GM19023 (cell line): ENCODE data around the gene CAMK2N2.
A peak's percentile ranks its signal among the peaks of the same experiment; 100 is the strongest.
"Not testable (repeated sequence)": the region's sequence is repeated elsewhere in the genome, so short reads cannot be mapped to it uniquely, and the experiment has no call there.

Experiments
- ATAC-seq: cut with Tn5 transposase; IDR thresholded peaks from one replicate; pipeline ENCODE4 v1.9.1; 2021; ENCODE audit warnings: mild to moderate bottlenecking, moderate library complexity; ENCODE audit not compliant: unreplicated experiment

CAMK2N2 gene

DNA sequence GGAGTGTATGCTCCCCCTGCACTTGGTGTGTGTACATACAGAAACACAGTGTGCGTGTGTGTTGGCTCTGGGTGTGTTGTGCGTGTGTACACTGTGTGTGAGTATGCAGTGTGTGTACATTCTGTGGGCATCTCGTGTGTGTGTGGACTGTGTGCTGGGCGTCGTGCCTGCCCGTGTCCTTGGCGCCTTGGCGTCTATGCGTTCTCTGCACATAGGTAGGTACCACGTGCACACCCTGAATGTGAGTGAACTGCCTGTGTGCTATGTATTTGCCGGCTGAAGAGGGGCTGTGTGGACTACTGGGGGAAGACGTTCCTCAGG, 14.0 kb upstream of the CAMK2N2 start:
- ATAC-seq: no peak

DNA sequence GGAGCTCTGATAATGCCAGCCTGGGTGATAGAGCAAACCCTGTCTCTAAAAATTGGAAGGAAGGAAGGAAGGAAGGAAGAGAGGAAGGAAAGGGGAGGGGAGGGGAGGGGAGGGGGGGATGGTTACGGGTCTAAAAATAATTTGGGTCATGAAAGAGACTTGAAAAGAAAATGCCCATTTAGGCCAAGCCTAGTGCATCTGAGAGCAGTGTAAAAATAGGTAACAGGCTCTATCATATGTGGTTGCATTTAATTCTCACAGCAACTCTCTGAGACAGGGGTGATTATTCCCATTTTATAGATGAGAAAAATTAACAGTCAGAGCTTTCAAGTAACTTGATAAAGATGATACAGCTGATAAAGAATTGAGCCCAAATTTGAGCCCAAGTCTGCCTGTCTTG, 10.9 kb upstream of the CAMK2N2 start:
- ATAC-seq: no peak

DNA sequence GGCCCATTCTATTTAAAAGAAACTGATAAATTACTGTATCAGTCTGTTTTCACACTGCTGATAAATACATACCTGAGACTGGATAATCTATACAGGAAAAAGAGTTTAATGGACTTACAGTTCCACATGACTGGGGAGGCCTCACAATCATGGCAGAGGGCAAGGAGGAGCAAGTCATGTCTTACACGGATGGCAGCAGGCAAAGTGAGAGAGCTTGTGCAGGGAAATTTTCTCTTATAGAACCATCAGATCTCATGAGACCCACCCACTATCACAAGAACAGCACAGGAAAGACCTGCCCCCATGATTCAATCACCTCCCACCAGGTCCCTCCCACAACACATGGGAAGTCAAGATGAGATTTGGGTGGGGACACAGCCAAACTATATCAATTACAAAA, 5.9 kb upstream of the CAMK2N2 start:
- not testable (repeated sequence) for ATAC-seq

DNA sequence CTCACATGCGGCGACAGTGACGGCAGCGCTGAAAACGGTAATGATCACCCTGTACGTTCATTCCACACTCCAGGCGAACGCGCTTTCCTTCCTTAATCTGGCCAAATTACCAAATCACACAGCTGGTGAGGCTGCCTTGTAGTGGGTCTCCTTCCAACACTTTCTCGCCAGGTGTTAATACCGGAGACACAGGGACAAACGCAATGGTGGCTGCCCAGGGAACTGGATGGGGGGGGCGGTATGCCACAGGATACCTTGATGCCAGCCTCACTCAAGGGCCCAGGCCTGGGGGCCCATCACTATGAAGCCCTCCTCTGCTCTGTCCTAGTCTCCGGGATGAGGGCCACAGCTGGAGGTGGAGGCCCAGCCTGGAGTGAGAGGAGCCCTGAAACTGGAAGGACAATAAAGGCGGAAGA, 1.4 kb upstream of the CAMK2N2 start:
- ATAC-seq: no peak

DNA sequence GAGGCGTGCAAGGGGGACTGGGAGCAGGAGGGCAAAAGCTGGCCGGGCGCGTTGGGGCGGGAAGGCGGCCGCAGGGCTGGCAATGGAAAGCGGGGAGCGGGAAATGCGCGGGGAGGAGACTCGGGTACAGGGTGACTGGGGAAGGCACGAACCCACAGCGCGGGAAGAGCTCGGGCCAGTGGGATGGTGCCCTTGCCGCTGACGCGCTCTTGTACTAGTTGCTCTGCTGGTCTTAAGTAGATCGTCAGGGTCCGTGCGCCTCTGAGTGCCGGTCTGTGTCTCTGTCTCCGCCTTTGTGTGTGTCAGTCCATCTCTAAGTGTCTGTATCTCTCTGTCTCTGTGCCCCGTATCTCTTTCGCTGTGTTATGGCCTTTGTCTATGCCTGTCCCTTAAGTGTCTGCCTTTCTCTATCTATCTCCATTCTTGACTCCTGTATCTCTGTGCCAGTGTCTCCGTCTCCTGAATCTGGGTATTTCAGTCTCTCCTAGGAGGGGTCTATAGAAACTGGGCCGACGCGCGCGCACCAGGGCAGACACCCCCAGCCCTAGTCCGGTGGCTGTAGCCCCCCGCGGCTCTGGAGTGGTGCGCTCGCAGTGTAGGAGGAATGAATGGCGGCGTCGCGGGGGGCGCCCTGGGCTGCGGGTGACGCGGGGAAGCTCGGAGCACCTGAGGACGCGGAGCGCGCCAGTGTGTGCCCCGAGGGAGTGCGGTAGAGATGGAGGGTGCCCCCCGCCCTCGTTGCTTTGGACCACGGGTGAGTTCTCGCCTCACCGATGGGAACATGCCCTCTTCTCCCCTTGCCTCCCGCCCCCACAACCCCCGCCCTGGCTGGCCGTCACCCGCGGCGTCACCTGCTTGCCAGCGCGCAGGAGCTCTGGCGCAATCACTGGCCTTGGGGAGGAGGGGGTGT, 756 bp upstream of the CAMK2N2 start:
- ATAC-seq: no peak

DNA sequence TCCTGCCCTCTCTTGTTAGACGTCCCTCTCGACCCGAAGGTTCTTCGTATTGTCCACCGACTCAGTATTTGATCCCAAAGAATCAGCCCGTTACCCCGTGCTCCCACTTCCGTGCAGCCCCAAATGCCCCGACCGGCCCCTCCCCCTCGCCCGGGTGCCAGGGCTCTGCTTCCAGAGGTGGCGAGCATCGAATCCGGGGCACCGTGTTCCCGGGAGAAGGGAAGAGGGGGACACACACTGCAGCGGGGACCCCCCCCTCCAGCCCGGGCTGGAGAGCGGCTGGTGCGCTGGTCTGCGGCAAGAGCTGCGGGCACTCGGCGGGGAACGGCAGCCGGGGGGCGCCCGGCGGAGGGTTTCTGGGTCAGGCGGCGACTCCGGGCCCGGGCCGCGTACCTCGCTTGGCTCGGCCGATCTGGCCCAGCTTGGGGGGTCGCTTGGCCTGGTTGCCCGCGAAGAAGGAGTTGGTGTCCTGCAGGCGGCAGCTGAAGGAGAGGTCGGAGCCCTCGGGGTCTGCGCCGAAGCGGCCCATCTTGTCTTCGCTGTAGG, 556 bp downstream of the CAMK2N2 start:
- ATAC-seq: no peak

DNA sequence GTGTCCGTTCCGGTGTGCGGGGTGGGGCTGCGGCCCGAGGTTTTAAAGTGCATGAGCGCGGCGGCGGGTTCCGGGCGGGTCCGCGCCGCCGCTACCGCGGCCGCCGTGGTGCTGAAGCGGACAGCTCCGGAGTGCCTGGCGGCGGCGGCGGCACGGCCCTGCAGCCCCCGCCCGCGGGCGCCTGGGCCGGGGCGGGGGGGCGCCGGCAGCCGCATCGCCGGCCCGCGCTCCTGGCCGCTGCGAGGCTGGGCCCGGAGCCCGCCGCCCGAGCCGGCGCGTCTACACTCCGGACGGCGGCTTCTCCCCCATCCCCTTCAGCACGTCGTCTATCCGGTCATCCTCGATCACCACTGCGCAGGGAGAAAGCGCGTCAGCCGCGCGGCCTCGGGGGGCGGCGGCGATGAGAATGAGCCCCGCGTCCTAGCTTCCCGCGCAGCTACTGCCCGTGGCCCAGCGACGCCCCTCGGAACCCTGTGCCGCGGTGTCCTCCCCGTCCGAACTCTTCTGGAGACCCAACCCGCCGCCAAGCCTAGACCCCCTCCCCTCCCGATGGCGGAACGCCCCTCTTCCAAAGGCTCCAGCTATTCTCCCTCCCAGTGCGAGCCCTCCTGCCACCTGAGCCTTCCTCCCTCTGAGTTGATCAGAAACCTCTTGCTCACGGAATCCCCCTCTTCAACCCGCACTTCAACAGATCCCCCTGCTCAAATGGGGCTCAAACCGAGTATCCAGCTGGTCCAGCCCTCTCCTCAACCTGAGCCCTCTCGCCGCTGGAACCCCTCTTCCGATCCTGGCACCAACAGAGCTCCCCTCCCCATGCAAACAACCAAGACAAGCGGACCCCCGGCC, 1.3 kb downstream of the CAMK2N2 start:
- ATAC-seq: no peak

DNA sequence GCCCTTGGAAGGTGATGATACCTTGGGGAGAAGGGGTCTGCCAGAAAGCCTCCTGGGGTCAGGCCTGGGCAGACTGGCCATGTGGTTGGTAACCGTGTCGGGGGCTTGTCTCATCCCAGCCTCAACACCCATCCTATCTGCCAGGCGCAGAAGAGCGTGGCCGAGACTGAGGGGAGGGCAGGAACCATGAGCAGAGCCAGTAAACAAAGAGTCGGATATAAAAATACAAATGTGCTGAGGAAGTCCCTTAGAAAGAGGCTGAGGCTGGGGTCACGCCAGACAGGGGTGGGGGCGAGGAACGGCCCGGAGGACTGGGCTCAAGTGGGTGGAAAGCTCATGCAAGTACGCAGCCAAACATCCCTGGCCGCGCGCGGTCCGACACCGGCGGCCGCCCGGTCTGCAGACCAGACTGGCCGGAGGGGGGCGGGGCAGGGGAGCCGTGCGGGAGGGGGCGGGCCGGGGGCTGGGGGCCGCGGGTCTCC, 1.9 kb downstream of the CAMK2N2 start:
- ATAC-seq: no peak

DNA sequence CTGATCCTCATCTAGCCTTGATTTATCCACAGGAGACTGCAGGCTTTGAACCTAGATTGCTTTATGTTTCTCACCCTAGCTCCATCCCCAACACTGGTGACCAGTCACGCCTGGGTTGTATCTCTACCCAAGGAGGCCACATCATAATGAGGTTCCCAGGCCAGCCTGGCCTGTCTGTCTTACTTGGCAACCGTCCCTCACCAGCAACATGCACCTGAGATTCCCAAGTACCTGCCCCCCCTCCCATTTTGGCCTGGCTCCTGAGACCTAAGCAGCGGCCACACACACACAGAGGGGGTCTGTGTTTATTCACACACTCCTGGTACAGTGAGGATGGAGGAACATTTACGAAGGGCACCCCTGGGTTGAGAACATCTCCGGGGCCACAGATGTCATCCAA, 2.4 kb downstream of the CAMK2N2 start:
- no peak for ATAC-seq

DNA sequence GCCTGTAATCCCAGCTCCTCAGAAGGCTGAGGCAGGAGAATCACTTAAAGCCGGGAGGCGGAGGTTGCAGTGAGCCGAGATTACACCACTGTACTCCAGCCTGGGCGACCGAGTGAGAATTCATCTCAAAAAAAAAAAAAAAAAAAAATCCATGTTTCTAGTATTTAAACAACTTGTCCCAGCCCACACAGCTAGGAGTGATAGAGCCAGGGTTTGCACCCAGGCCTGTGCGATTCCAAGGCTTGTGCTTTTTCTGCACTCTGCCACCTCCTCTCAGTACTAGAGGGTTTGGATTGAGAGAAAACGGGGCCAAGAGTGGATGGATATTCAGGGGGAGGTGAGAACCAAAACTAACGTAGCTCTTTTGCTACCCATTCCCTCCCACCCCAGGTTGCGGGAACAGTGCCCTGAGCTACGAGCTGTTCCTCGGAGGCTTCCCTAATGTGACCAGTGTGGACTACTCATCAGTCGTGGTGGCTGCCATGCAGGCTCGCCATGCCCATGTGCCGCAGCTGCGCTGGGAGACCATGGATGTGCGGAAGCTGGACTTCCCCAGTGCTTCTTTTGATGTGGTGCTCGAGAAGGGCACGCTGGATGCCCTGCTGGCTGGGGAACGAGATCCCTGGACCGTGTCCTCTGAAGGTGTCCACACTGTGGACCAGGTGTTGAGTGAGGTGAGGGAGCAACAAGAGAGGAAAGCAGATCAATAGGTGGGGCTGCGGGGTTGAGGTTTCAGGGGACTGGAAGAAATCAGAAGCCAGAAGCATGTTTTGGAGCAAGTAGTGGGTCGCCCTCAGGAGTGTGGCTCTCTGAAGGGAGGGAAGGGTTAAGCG, 4.1 kb downstream of the CAMK2N2 start:
- ATAC-seq: no peak

DNA sequence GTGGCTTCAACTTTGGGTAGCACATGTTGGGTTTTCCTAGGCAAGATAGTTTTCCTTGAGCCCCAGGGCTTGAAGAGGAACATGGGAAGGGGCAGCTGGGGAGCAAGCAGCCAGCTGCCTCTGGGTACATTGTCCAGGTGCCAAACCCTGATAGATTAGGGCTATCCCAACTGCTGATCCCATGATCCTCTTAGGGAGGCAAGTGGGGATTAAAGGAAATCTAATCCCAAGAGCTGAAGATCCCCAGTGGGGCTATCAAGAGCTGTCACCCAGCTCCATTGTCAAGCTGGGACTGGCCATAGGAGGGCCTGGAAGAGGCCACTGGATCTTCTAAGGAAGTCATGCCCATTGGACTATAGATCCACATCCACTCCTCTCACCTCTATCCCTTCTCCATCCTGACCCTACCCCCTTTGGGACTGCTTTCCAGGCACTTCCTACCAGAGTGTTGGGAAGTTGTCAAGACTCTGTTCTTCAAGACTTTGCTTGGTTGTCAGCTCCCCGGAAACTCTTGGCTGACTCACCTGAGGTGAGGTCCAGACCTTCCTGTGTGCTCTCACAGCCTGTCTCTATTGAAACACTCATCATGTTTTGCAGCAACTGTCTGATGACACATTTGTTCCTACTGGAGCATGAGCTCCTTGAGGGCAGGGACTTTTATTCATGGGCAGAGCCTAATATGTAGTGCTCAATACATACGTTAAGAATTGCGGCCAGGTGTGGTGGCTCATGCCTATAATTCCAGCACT, 5.9 kb downstream of the CAMK2N2 start:
- ATAC-seq: no peak

DNA sequence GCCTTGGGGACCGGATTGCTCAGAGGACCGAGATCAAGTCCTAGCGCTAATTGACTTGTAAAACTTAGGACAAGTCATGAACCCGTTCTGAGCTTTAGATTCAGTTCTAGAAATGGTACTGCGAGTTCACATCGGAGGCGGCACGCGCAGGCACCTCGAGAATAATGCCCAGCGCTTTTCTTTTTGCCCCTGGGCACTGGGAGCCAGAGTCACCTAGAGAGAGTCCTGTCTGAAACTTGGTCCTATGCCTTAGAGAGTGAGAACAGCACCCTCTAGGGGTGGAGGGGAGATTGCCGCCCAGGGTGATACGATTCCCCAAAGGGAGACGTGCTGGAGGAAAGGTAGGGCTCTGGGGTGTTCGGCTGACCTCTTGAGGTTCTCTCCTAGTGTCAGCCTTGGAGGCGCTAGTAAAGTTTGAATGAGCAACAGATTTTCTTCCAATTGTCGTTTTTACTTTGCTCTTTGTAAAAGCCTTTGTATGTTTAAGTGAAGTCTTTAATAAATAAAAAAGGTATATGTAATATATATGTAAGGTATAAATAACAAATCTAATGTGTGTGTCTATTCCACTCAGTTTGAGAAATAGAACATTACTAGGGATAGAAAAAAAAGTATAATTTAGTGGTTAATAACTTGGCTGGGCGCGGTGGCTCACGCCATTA, 11.1 kb downstream of the CAMK2N2 start:
- ATAC-seq: peak; percentile 59

DNA sequence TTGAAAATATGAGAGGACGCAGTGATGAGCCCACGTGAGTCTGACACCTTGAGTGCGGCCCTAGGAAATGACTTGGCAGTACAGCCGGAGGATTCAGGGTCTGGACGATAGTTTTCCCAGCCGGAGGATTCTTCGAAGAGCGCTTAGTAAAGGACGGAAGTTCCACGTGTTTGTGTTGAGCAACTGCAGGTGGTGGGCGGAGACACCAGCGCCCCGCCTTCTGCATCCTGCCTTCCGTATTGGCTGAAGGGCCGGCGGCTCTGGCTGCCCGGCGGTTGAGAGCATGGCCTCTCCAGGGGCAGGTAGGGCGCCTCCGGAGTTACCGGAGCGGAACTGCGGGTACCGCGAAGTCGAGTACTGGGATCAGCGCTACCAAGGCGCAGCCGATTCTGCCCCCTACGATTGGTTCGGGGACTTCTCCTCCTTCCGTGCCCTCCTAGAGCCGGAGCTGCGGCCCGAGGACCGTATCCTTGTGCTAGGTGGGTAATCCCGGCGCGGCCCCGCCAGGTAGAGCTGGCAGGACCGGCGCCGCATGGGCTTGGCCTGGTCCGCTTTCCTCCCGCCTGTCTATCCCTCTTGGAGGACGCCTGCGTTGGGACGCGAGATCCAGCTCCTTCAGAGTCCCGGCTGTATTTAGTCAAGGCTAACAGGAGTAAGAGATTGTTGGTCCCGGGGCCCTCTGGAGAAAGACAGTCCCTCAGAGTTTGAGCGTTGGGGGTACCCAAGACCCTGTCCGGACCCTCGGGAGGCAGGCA, 11.8 kb downstream of the CAMK2N2 start, which contains the start of gene EEF1AKMT4:
TSS of gene EEF1AKMT4 (plus strand) at position 261 of the 755 bp plus-strand sequence. CDS start at position 284, 23 bp downstream.
- ATAC-seq: peak; percentile 91

DNA sequence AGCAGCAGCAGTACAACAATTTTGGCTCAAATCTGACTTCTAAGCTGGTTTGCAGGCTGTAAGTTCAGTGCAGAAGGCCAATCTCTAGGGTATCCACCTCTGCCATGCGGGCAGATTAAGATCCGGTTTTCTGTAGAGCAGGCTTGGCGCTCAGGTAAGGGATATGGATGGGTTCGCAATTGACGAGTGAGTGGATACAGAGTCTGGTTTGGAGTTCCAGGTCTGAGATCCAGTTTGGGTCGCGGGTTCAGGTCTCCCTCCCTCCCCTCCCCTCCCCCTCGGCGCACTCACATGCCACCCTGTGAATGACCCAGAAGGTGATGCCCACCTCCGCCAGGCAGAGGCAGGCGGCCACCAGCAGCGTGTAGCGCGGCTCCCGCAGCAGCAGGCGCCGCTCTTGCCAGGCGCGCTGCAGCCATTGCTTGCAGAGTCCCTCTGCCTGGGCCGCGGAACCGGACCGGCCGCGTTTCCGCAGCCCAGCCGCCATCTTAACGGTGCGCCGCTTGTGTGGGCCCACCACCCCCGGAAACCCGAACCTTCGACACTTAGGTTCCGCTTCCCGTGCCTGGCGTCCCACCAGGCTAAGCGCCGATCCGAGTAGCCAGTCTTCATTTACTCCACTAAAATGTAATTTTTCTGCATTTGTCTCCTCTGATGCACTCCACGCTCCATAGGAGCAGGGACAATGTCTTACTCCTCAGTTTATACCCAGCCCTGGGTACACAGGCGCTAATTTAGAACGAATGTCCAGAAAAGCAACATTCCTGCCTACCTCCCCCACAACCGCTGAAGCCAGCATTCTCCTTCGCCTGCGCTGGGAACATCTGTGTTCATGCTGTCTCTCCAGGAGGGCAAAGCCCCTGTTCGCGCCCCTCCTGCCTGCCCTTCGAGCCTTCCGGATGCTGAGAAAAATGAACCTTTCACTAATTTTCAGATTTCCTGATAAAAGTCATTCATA, 12.6 kb downstream of the CAMK2N2 start, which contains the start of gene ALG3:
TSS of gene ALG3 (minus strand) at position 509 of the 958 bp plus-strand sequence. CDS start at position 487, 22 bp downstream.
- peak; percentile 49 for ATAC-seq

DNA sequence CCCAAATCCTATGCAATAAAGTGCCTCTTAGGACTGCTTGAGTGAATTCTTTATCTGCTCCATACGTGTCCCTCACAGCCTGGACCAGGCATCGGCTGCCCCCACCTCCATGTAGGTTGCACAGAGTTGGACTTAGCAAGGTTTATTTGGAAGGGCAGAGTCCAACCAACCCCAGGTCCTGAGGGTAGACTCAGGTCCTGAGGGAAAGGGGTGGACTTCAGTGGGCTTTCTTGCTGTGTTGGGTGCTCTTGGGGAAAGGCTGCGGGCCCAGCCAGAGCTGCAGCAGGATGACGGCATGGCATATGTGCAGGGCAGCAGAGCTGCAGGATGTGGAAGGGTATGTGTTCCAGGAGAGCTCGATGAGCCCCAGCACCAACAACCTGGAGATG, 19.1 kb downstream of the CAMK2N2 start:
- no peak for ATAC-seq

DNA sequence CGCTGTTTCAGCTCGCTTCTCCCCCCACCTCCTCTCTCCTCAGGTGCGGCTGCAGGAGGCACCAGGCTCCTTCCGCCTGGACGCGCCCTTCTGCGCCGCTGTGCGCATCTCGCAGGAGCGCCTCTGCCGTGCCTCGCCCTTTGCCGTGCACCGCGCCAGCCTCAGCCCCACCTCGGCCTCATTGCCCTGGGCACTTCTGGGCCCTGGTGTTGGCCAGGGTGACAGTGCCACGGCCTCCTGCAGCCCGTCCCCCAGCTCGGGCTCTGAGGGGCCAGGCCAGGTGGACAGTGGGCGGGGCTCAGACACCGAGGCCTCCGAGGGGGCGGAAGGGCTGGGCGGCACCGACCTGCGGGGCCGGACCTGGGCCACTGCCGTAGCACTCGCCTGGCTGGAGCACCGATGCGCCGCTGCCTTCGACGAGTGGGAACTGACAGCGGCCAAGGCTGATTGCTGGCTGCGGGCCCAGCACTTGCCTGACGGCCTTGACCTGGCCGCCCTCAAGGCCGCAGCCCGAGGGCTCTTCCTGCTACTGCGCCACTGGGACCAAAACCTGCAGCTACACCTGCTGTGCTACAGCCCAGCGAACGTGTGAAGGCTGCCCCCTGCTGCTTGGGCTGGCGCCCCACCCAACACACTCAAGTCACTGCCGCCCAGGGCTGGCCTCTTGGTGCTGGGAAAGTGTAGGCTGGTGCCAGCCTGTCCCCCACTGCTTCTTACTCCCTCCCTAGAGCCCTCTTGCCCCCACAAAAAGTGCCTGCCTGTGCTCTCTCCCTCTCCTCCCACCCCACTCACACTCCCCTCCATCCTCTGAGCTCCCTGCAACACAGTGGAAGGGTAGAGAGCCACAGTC, 19.7 kb downstream of the CAMK2N2 start:
- ATAC-seq: no peak

DNA sequence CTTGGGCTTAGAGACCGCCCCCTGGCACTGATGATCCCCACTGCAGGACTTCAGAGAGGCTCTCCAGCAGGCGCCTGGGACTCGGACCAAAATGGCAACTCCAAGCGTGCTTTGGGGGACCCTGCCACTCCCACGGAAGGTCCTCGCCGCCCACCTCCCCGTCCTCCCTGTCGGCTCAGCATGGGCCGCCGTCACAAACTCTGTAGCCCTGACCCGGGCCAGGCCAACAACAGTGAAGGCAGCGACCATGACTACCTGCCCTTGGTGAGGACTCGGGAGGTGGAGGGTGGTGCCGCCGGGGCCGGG, 20.3 kb downstream of the CAMK2N2 start:
- no peak for ATAC-seq
